Skeletal muscle tissue (tissue), 4 donors: Measurements from ENCODE around the gene CCN5. TPM values are rescaled to one million over a fixed set of nuclear protein-coding genes. Genes with fewer than 3 reads are reported as not detected.
A peak's percentile ranks its signal among the peaks of the same experiment; 100 is the strongest.

Experiments
- H3K27ac ChIP-seq: one replicate; pipeline ENCODE4 v1.7.0; 2013; ENCODE audit warnings: mild to moderate bottlenecking, low read depth, low read length, inconsistent platforms
- H3K27me3 ChIP-seq, 3 donors: one replicate each; pipeline ENCODE4 v1.7.0; 2013; ENCODE audit warnings: low read length in 3 of 3; ENCODE audit not compliant: control insufficient read depth in 3 of 3, insufficient read depth in 3 of 3
- H3K36me3 ChIP-seq, 3 donors: one replicate each; pipeline ENCODE4 v1.7.0; 2013; ENCODE audit warnings: low read length in 3 of 3; ENCODE audit not compliant: control insufficient read depth in 3 of 3, insufficient read depth in 3 of 3
- H3K4me1 ChIP-seq, 3 donors: one replicate each; pipeline ENCODE4 v1.7.0; 2013; ENCODE audit warnings: low read length in 3 of 3, mild to moderate bottlenecking in 3 of 3; ENCODE audit not compliant: control insufficient read depth in 3 of 3, insufficient read depth in 3 of 3
- H3K4me3 ChIP-seq, 3 donors: one replicate each; pipeline ENCODE4 v1.7.0; 2013; ENCODE audit warnings: low read length in 3 of 3
- H3K9ac ChIP-seq, 3 donors: one replicate each; pipeline ENCODE4 v1.7.0; 2013; ENCODE audit warnings: low read length in 3 of 3, mild to moderate bottlenecking in 3 of 3, moderate library complexity in 2 of 3, low read depth in 1 of 3
- H3K9me3 ChIP-seq, 3 donors: one replicate each; pipeline ENCODE4 v1.7.0; 2013; ENCODE audit warnings: low read length in 3 of 3; ENCODE audit not compliant: control insufficient read depth in 3 of 3
- total RNA-seq: library from RNA; depleted of rRNA; stranded (reverse); fragments of >200 nt; gene quantifications from one replicate; pipeline ENCODE4 v1.2.3, GENCODE V29; 2014
- donor health status: Osteomylitis.

CCN5 gene
- total RNA-seq, 1 donor from 2014 or later: not detected

- no peaks in the 10 kb centered on the region for H3K27me3 ChIP-seq
- H3K4me1 ChIP-seq: peaks cover 22 to 30% (median 23%) of the 10 kb centered on the region in 3 donors
- no peak overlapping the region for H3K9ac ChIP-seq
- no peak overlapping the region for H3K4me3 ChIP-seq
- no peak overlapping the region for H3K27ac ChIP-seq
- no peaks in the 10 kb centered on the region for H3K36me3 ChIP-seq
- H3K9me3 ChIP-seq: no peaks in the 10 kb centered on the region
Measured at GRCh38 chr20:44733341-44734069, 18.3 kb downstream of the CCN5 start.

- Histone ChIP-seq H3K4me3 (no peak overlapping the region), H3K9ac (no peak overlapping the region)
Measured at GRCh38 chr20:44734938-44735337, 19.8 kb downstream of the CCN5 start.

DNA sequence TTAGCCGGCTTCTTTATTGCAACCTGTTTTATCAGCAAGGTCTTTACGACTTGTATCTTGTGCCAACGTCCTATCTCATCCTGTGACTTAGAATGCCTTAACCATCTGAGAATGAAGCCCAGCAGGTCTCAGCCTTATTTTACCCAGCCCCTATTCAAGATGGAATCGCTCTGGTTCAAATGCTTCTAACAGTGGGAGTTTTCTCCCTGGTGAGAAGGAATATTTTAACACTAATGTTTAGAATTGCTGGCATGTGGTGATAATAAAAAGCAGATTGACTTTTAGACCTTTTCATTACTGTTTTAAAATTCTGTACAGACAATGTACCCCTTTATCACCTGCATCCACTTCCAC lies 20.6 kb downstream of the CCN5 start:
- H3K9me3 ChIP-seq: no peaks in the 10 kb centered on the region
- no peak overlapping the region for H3K9ac ChIP-seq
- no peaks in the 10 kb centered on the region for H3K36me3 ChIP-seq
- no peaks in the 10 kb centered on the region for H3K27me3 ChIP-seq
- peak overlapping the region in 2 of 3 donors; percentile 4 to 32 for H3K4me3 ChIP-seq
- H3K27ac ChIP-seq: no peak overlapping the region
- H3K4me1 ChIP-seq: peaks cover 19 to 23% (median 22%) of the 10 kb centered on the region in 3 donors

More at GRCh38 chr20:44734938-44735337, 19.8 kb downstream of the CCN5 start:
- no peaks in the 10 kb centered on the region for H3K36me3 ChIP-seq
- H3K4me1 ChIP-seq: peaks cover 17 to 22% (median 22%) of the 10 kb centered on the region in 3 donors
- no peak overlapping the region for H3K27ac ChIP-seq
- H3K27me3 ChIP-seq: no peaks in the 10 kb centered on the region
- H3K9me3 ChIP-seq: no peaks in the 10 kb centered on the region

- peaks cover 18 to 22% (median 21%) of the 10 kb centered on the region in 3 donors for H3K4me1 ChIP-seq
- H3K27me3 ChIP-seq: no peaks in the 10 kb centered on the region
- H3K9me3 ChIP-seq: no peaks in the 10 kb centered on the region
- H3K27ac ChIP-seq: no peak overlapping the region
- H3K9ac ChIP-seq: no peak overlapping the region
- H3K36me3 ChIP-seq: no peaks in the 10 kb centered on the region
- H3K4me3 ChIP-seq: peak overlapping the region; percentile 4 to 32 (median 25)
Measured at GRCh38 chr20:44736170-44737021, 21.2 kb downstream of the CCN5 start.

DNA sequence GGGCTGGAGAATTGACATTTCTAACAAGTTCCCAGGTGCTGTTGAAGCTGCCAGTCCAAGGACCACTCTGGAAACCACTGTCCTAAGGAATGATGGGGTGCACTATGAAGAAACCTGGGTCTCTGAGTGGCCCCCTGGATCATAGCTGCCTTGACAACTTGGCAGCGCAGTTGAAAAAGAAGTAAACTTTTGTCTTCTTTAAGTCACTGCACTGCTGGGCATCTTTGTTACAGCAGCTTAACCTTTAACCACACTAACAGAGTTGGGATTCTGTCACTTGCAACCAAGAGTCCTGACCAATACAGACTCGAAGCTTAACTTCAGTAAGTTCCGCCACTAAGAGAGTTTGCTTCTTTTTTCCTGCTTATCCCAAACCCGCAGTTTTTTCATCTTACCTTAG lies 21.9 kb downstream of the CCN5 start:
- H3K9ac ChIP-seq: no peak overlapping the region
- peaks cover 14 to 17% (median 16%) of the 10 kb centered on the region in 3 donors for H3K4me1 ChIP-seq
- H3K9me3 ChIP-seq: no peaks in the 10 kb centered on the region
- no peak overlapping the region for H3K4me3 ChIP-seq
- no peaks in the 10 kb centered on the region for H3K36me3 ChIP-seq
- no peaks in the 10 kb centered on the region for H3K27me3 ChIP-seq
- no peak overlapping the region for H3K27ac ChIP-seq

DNA sequence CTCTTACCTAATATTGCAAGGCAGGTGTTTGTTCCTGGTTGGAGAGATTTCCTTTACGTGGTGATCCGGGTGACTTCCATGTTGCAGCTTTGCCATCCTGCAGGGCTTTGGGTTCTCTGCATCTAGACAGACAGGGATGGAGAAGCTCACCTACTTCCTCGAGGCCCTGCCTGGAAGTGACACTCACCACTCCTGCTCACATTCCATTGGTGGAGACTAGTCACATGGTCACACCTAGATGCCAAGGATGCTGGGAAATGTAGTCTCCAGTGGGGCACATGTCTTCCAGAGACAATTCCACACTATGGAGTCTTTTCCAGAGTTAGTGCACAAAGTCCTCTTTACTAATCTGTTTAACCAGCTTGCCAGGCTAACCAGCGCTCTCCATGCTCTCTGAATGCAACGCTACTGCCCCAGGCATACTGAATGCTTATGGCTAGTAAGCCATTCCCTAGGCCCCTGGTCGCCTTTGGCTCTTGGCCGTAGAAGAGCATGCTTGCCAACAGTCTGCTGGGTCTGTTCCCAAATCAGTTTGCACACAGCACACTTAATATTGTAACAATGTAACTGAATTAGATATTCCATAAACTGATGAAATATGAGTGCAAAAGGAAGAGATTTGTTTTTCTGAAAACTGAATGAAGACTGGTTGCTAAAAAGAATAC lies 23.8 kb downstream of the CCN5 start:
- no peak overlapping the region for H3K9ac ChIP-seq
- H3K4me3 ChIP-seq: no peak overlapping the region

DNA sequence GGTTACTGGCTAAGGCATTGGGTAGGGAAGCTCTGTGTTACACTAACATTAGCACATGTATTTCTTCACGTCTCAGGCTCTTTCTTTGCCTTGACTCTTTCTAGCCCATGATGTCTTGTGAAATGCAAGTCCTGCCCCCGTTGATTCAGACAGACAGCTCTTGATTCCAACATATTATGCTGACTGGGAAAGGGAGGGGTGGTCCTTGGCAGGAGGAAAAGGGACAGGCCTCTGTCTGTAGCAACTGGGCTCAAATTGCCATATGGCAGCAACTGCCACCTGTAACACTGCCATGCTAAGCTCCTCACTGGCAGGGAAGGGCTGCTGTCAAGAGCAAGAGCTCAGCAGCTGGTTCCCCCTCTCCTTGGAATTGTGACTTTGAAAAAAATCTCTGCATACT lies 24.8 kb downstream of the CCN5 start:
- Histone ChIP-seq H3K36me3 (no peaks in the 10 kb centered on the region), H3K4me1 (peaks cover 12 to 25% (median 17%) of the 10 kb centered on the region in 3 donors), H3K9ac (peak overlapping the region in 1 of 3 donors; percentile 32), H3K27me3 (no peaks in the 10 kb centered on the region), H3K27ac (no peak overlapping the region), H3K9me3 (no peaks in the 10 kb centered on the region), H3K4me3 (no peak overlapping the region)

More for the DNA sequence above, 23.8 kb downstream of the CCN5 start:
- H3K36me3 ChIP-seq: no peaks in the 10 kb centered on the region
- H3K27me3 ChIP-seq: no peaks in the 10 kb centered on the region
- H3K9me3 ChIP-seq: no peaks in the 10 kb centered on the region
- H3K27ac ChIP-seq: no peak overlapping the region
- peaks cover 12 to 25% (median 17%) of the 10 kb centered on the region in 3 donors for H3K4me1 ChIP-seq

DNA sequence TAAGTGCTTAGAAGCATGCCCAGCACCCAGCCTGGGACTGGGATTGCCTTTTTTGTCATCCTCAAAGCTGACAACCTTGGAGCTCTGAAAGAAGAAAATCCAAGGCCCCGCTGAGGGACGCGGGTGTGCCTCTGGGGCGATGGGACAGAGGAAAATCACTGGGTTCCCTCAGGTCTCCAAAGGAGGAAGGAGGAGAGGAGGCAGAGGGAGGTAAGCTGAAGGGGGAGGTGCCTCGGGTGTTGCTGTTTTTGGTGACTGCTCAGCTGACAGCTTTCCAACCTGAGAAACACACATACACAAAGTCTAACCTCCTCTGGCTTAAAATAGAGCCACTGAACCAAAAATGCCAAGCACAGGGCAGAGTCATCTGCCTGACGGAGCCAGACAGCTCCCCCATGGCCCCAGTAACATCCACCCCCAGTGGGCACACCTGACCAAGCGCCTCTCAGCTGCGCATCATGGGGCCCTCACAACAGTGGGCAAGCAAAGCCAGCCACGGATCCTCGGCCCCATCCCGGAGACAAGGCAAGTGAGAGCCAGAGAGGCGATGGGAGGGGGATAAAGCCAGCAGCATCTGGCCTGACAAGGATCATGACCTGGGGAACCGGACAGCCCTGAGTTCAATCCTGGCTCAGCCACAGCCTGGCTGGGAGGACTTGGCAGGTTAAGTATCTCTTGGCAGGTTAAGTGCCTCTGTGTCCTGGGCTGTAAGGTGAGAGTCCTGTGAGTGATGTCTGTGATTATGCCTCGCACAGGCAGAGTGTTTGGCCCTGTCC lies 27.3 kb downstream of the CCN5 start:
- Histone ChIP-seq H3K9me3 (no peaks in the 10 kb centered on the region), H3K9ac (no peak overlapping the region), H3K36me3 (no peaks in the 10 kb centered on the region), H3K4me3 (no peak overlapping the region), H3K27me3 (peaks cover 8 to 16% (median 9%) of the 10 kb centered on the region in 3 donors), H3K27ac (no peak overlapping the region), H3K4me1 (peaks cover 20 to 35% (median 23%) of the 10 kb centered on the region in 3 donors)

- Histone ChIP-seq H3K4me3 (no peak overlapping the region), H3K36me3 (no peaks in the 10 kb centered on the region), H3K27ac (no peak overlapping the region), H3K4me1 (peaks cover 20 to 36% (median 23%) of the 10 kb centered on the region in 3 donors), H3K27me3 (peaks cover 8 to 16% (median 9%) of the 10 kb centered on the region in 3 donors), H3K9me3 (no peaks in the 10 kb centered on the region), H3K9ac (no peak overlapping the region)
Measured at GRCh38 chr20:44743080-44743701, 28.0 kb downstream of the CCN5 start.
